Measurements from ENCODE around the gene FCGR1A. TPM values are rescaled to one million over a fixed set of nuclear protein-coding genes. Genes with fewer than 3 reads are reported as not detected.
A peak's percentile ranks its signal among the peaks of the same experiment; 100 is the strongest.
"Not testable (repeated sequence)": the region's sequence is repeated elsewhere in the genome, so short reads cannot be mapped to it uniquely, and the experiment has no call there.

Gene FCGR1A
- total and polyA plus RNA-seq, 9 of the 15 experiments (the other 6 are each of a cell fraction or from before 2014, with no cell fraction given) = 0.10 to 0.29 (median 0.17) TPM; not detected in 3

- H3K27me3 ChIP-seq (ENCODE audit: control insufficient read depth in 2 of 2, insufficient read depth in 2 of 2, low read length in 2 of 2); H3K9me1 ChIP-seq (ENCODE audit: control insufficient read depth, insufficient read depth, low read length); H3K36me3 ChIP-seq (ENCODE audit: control insufficient read depth, insufficient read depth, low read length); H4K20me1 ChIP-seq (replicated peaks; ENCODE audit: control insufficient read depth, insufficient read depth, low read length); in situ Hi-C loops (cut with MboI); H3K9me3 ChIP-seq (replicated peaks; ENCODE audit: control insufficient read depth, insufficient read depth, low read depth, low read length); FAIRE-seq; H3K4me1 ChIP-seq (replicated peaks in 1 of 2; ENCODE audit: control insufficient read depth in 2 of 2, insufficient read depth in 2 of 2, low read length in 2 of 2); BruUV-seq (replicated peaks); intact Hi-C loops (cut with micrococcal nuclease); CTCF ChIA-PET (ENCODE audit: low intra/inter-chr PET ratio); H3K79me2 ChIP-seq (ENCODE audit: control insufficient read depth, insufficient read depth, low read length); POLR2A ChIA-PET: not testable (repeated sequence)
- DNase-seq (ENCODE audit: extremely low read depth in 1 of 4, low spot score in 3 of 4) (peak; percentile 27 to 56 (median 36)), ATAC-seq (peak; percentile 63)
- Histone ChIP-seq H2AFZ (ENCODE audit: low read depth, low read length) (peak overlapping the region; percentile 84; the same call in 1 of the 2 replicates), H3K27ac (ENCODE audit: extremely low read depth, low read depth, low read length) (peak overlapping the region; percentile 55; the same call in 1 of the 3 replicates), H3K9ac (ENCODE audit: insufficient read depth in 1 of 2, low read depth in 2 of 2, low read length in 2 of 2) (peak overlapping the region; percentile 51 to 84; a peak in 3 of 4 replicates), H3K4me2 (ENCODE audit: insufficient read depth, low read length) (peak overlapping the region; percentile 62; the same call in 1 of the 2 replicates), H3K4me3 (peak overlapping the region; percentile 40)
- TF ChIP-seq CXXC5 (CRISPR knock-in tag; IDR thresholded peaks at IDR 0.05) (peak; percentile 41; the same call in 1 of the 2 replicates), SMC3 (conservative IDR thresholded peaks at IDR 0.05; ENCODE audit: insufficient read depth, low read depth, low read length) (0 out of 2 replicates have a peak, but pooled peaks have one; percentile 20), POLR2G (IDR thresholded peaks at IDR 0.05; ENCODE audit: low read depth, low read length) (peak; percentile 52), CTCF (IDR thresholded peaks at IDR 0.05 in 2 of 3, conservative IDR thresholded peaks at IDR 0.05 in 1 of 3; ENCODE audit: insufficient read depth in 2 of 3, low read depth in 1 of 3, low read length in 3 of 3) (peak in 1 of 3 experiments; percentile 35; a peak in 3 of 6 replicates), ZFX (CRISPR knock-in tag; IDR thresholded peaks at IDR 0.05) (peak; percentile 54), VEZF1 (CRISPR knock-in tag; IDR thresholded peaks at IDR 0.05) (peak; percentile 23), RAD21 (CRISPR knock-in tag; conservative IDR thresholded peaks at IDR 0.05 in 1 of 2, IDR thresholded peaks at IDR 0.05 in 1 of 2) (peak; percentile 37 to 48; a peak in 3 of 4 replicates)
- 0% methylated on average over 6 of the region's 36 CpGs for WGBS (ENCODE audit: insufficient coverage, low coverage, missing lambda C conversion rate)
Observed at GRCh38 chr1:149792502-149792901, 10.0 kb downstream of the FCGR1A start.

Measured in K562 (cell line).